GM19238 (cell line): Measurements from ENCODE around the gene PWWP2B.

Source experiments
- DNase-seq: peaks from one replicate; pipeline ENCODE4 v3.0.0; 2011; ENCODE audit warnings: low spot score; ENCODE audit not compliant: insufficient read length

The PWWP2B gene

DNA sequence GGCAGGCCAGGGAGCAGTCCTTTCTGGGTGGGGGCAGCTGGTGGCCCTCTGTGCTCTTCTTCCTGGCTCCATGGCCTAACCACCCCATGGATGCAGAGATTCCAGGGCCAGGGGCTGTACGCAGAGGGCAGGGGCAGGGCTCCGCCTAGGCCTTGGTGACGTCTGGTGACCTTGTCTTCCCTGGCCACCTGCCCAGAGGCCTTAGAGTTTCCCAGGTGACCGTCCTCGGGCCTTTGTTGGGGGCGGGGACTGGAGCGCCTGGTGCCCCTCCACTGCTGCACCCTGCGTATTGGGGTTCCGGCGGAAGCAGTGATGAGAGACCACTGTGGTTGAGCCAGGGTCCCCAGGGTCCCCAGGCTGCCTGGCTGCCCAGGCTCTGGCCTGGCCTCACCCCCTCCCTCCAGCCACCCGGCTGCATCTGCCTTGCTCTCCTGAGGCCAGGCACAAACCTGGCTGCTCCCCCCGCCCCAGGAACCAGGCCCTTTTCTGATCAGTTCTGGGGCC is 10.3 kb downstream of the PWWP2B start:
- no peak for DNase-seq

DNA sequence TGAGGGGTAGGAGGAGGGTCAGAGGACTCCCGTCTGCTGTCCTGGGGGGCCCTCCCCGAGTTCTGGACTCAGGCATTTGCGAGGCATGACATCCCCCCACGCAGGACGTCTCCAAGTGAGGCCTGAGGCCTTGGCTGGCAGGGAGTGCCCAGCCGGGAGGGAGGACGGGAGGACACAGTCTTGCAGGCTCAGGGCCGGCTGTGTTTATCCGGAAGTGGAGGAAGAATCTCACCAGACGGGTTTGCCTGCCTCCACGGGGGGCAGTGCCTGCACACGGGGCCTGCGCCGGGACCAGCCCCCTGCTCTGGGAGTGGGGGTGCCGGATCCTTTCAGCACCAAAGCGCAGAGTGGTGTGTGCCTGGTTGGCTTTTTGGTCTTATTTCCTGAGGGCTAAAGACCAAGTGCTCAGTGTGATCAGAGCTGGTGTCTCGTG is 10.9 kb downstream of the PWWP2B start:
- no peak for DNase-seq

DNA sequence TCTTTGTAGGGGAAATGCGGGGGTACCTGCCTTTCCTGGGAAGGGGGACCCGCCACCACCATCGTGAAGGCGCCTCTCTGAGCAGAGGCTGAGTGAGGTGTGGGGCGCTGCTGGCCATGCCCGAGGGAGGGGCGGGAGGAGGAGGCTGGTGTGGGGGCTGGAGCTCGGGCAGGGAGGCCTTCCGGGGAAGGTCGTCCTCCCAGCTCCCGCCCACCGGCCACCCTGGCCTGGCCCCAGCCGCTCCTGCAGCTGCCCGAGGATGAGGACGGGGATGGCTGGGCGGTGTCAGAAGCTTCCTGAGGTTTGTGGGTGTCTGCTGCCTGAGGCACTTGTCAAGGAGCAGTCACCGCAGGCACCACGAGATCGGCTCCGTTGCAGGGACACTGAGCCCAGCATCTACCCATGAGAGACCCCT is 11.4 kb downstream of the PWWP2B start:
- no peak for DNase-seq

DNA sequence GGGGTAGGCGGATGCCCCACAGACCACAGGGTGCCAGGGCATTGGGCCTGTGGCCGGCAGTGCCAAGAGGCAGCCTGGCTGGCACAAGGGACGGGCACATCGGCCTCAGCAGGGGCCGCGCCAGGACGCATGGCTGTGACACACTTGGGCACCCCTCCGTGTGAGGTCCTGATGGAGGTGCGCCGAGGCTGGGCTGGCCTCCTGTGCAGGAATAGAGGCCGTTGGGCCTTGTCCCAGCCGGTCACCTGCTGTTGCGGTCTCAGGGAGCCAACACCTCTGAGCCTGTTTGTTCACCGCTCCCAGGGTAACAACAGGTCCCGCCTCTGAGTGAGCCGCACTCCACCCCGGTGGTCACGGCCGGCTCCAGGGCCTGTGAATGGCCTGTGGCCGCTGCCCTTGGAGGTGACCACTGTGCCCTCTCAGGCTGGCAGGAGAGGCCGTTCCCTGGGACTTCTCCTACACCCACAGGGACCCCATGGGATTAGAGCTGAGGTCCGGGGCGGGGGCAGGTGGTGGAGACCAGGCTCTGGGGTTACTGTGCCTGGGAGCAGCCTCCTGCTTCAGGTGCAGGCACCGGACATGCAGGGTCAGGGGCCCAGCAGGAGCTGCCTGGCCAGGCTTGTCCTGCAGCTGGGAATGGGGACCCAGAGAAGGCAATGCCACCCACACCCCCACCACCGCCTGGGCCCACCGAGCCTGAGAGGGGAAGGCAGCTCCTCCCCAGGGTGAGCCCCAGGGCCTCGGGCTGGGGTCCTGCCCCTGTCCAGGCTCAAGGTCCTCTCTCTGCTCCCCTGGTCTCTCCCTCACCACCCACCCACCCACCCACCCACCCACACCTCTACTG is 12.0 kb downstream of the PWWP2B start:
- DNase-seq, result no peak

DNA sequence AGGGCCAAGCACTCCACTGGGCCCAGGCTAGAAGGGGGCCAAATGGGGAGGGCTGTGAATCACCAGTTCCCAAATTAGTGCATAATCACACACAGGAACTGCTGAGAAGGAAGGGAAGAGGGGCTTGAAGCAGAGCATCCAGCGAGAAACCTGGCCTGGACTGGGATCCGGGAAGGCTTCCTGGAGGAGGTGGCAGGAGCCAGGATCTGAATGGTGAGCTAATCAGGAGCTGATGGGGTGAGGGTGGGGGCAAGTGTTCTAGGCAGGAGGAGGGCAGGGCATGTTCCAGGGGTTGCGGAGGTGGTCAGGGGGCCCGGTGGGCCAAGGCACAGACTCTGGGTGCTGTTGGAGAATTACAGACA is 12.6 kb downstream of the PWWP2B start:
- DNase-seq, result no peak

DNA sequence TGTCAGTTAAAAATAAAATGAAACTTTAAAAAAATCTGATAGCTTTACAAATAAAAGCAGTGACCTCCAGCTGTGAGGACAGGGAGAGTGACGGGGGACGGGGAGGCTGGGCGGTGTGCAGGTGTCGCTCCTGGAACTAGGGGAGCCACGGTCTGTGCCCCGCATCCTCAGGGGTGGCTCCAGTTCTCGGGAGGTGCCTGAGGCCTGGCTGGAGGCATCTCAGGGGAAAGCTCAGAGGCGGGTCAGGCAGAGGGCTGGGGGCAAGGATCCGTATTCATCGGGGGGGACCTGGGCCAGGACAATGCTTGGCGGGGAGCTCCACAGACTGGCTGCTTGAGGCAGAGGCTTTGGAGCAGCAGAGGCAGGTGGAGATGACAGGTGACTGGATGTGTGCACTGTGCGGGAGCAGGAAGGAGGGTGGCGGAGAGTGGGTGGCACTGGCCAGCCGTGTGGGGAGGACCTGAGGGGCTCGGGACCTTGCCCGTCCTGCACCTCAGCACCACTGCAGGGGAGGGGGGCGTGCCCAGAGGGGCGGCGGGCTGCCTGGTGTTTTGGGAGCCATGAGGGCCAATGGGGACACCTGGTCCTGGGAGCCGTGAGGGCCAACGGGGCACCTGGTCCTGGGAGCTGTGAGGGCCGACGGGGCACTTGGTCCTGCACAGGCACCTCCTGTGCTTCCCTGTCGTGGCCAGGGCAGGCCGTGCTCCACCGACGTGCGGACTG is 13.2 kb downstream of the PWWP2B start:
- no peak for DNase-seq

DNA sequence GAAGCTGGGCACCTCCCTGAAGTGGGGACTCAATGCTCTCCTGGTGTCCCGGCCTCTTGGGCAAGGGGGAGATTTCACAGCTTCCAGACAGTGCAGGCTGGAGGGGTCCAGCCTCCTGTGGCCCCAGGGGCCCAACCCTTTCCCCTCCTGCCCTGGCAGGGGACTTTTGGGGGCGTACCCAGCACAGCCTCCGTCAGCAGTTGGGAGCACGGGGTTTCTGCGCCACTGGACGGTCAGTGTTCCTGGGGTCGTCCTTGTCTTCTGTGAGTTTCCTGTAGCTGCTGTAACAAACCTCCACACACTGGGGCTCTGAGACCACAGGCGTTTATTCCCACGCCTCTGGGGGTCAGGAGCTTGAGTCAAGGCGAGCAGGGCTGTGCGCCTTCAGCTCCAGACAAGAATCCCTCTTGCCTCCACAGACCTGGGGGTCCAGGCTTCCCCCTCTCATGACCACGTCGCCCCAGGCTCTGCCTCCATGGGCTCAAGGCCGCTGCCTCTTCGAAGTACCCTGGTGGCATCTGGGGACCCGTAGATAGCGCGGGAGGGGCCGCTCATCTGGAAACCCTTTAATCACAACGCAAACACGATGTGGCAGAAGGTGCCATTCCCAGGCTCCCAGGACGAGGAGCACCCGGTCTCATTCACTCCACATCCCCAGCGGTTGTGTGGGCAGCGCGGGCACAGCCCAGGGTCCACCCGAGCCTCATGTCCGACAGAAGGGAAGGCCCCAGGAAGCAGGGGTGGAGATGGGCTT is 14.0 kb downstream of the PWWP2B start:
- no peak for DNase-seq

DNA sequence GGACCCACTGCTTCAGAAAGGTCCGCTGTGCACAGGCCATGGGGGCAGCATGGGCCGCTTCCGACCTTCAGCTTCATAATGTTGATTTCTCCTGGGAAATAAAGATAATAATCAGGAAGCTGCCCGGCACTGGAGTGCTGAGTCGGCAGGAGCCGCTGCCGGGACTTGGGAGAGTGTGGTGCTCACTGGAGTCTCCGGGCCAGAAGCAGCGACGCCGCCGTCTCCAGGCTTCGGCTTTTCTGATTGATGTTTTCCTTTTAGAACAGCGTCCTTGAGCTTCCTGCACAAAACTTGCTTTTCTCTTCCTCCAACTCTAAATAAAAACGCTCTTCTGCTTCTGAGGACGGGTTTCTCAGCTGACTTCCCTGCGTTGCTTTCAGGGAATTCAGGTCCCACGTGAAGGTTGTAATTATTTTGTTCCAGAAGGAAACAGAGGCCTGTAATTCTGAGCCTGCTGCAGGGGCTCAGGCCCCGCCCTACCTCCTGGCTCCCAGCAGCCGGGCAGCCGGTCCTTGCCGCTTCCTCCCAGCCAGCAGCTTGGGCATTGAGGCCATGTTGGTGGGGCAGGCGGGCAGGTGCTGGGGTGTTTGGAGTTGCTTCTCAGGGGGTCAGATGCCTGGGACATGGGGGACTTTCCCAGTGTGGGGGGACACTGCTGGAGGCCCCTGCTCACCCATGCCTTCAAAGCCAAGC is 14.7 kb downstream of the PWWP2B start:
- DNase-seq, result no peak

DNA sequence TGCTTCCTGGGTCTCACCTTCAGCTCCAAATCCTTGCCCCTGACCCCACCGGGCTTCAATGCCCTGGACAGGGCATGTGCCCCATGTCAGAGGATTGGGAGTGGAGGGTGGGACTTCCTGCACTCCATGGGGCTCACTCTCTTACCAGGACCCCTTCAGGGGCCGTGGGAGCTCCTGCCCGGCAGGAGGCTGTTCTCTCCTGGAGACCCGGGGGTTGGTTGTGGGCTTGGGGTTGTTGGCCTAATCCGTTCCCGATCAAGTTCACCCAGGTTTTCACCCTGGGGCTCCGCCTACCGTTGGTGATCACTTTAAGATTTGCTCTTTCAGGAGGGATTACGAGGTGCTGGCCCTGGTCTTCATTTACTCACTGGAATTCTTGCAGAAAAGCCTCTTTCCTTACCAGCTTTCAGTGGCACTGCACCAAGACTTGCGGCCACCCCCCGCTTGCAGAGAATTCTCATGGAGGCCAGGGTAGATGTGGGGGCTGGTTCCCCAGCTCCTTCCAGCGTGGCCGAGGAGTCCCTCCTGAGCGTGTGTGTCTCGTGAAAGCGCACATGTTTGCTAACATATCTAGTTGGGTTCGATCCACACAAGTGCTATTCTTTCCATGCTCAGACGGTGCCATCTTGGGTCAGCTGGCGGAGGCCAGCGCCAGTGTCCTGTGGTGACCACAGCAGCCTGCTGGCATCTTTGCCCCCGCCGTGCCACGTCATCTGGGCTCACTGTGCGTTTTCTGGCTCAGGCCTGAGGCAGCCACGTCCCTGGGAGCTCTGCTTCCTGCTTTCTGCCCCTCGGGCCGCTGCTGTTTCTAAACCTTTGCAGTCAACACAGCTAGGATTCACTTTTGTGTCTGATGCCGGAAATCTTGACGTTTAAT is 15.6 kb downstream of the PWWP2B start:
- no peak for DNase-seq

DNA sequence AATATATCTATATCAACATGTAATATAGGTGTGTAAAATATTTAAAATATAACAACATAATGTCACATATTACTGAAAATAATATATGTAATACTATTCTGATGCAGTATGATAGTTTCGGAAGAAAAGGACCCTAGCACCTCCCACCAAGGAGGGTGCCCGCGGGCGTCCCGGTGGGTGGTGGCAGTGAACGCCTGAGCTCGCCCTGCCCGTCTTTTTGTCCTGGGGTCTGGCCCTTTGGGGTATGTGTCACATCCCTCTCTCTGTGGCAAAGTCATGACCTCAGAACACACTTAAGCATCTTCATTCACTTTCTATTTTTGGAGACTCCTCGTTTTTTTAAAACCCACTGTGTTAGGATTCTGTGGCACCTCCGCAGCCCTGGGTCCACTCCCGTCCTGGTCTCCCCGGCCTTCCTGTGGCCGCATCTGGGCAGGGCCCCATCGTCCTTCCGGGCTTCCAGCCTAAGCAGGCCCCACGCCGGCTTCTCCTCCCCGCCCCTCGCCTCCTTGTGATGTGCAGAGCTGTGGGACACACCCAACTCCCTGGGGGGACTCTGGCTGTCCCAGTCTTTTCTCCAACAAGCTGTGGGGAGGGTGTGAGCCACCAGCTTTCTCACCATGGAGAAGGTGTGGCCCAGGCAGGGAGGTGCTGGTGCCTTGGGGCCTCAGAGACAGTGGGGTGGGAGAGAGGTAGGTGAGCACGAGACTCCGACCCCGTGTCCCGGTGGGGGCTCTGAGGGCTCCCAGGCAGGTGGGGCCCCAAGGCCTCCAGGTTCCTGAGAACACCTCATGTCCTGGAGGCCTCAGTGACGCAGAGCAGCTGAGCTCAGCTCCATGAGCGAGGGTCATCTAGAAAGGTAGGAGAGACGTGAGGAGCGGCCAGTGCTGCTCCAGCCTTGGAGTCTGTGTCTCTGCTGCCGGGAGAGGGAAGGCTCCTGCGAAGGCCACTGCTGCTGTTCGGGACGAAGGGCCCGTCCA is 16.5 kb downstream of the PWWP2B start:
- no peak for DNase-seq

DNA sequence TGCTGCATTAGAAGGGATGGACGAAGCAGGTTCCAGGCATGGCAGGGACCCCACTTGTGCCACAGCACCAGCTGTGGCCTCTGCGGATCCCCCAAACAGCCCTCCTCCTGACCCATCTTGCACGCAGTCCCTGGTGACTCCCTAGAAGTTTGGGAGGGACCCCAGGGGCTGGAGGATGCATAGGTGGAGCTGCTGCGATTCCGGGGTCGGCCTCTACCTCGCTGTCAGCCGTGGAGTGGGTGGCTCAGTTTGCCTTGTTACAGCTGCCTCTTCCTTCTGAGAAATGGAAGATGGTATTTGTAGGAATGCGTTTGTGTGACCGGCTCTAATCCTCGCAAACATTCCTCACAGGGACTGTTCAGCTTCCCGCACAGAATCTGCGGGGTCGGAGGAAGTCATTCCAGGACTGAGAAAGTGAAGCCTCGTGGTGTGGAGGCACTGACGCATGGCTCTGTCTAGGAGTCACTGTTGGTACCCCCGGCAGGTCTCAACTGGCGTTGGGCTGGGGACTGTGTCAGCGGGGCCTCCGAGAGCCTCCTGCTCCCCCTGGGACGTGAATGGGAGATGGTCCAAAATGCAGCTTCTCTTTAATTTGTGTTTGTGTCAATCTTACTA is 17.5 kb downstream of the PWWP2B start:
- no peak for DNase-seq

DNA sequence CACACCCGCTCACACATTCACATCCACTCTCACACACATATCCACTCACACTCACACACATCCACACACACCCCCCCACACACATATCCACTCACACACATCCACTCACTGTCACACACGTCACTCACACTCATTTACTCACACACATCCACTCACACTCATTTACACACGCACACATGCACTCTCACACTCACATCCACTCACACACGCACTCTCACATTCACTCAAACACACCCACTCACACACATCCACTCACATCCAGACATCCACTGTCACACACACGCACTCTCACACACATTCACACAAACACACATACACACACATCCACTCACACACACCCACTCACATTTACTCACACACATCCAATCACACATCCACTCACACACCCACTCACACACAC is 18.3 kb downstream of the PWWP2B start:
- DNase-seq, result no peak

DNA sequence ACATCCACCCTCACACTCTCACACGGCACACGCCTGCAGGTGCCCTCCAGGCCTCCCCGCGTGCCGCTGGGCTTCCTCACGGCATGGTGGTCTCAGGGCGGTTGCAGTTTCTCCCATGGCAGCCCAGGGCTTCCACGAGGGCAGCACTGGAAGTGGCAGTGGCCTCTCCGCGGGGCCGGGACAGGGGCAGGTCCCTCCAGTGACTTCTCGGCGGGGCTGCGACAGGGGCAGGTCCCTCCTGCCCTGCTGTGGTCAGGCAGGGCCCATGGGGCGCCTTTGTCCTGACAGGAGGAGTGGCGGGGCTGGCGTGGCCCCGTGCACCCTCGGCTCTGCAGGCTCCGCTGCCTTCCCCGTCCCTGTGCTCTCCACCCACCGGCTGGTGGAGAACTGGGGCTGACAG is 19.0 kb downstream of the PWWP2B start:
- no peak for DNase-seq

DNA sequence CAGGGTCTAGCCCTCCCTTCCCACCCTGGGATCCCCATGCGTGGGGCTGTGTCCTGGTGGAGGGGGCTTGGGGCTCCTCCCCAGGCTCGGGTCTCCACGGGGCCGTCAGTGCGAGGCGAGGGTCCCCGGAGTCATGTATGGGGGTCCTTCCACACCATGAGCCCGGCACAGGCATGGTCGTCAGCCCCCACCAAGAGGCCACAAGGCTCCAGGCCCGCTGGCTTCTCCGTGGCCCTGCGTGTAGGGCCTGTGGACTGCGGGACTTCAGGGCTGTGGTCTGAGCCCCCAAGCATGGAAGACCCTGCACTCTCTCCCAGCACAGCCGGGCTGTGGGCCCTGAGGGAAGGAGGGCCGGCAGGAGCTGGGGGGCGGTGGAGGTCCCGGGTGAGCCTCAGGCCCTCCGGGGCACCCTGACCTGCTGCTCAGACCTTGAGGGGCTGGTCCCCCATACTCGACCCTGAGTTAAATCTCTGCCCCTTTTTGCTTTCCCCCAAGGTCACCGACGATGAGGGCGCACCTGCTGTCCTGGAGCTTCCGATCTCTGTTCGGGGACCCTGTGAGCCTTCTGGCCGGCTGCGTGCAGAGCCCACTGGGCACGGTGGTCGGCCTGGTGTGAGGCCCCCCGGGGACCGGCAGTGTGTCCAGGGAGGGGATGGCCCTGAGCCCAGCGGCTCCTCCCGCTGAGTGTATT is 19.7 kb downstream of the PWWP2B start:
- DNase-seq, result no peak

DNA sequence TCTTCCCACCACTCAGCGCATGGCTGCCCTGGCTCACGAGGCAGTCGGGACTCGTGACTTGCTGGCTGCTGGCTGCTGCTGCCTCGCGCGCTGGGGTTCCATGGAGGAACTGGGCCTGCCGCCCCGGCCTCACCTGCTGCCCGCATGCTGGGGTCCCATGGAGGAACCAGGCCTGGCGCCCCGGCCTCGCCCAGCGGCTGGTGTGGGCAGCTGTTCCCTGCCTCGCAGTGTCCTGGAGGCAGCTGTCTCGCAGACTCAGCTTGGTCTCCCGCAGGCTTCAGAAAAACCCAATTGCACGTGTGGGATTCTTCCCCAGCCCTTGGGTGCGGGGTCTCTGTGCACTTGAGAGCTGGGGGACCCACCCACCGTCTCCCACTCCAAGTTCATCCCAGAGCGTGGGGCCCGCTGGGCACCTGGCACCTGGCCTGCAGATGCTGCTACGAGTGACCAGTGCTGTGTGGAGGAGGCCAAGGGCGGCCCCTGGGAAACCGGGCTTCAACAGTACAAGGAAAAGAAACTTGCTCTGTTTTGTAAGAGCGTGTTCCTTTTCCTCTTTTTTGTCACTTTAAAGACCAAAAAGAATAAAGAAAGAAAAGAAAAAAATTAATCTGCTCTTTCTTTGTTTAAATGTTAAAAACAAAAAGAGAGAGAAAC is 20.4 kb downstream of the PWWP2B start:
- no peak for DNase-seq

DNA sequence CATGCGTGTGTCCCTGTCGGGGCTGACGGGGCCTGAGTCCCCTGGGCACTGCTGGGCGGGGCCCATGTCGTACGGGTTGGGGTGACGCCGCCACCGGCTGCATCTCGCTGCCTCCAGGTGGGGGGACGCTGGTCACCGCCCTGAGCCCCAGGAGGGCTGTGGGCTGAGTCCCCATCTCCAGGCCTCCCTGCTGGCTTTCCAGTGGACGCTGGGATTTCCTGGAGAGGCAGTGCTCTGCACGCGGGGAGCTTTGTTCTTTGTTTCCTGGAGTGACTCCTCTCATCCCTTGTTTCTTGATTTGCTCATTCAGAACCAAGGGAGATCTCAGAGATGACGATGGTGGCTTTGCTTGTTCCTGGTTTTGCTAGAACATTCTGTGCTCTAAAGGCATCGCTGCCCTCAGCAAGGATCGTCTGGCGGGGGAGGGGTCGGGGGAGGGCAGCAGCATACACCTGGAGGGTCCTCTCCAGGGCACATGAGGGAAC is 21.0 kb downstream of the PWWP2B start:
- no peak for DNase-seq
